GM23338 (cell line): ENCODE results near the gene PAH.

Experiments used
- CREB1 ChIP-seq: fragments of 250-450 bp; sonication (Bioruptor Pico); IDR thresholded peaks from 2 replicates; pipeline ENCODE4 v1.5.0; 2020; ENCODE audit warnings: low read depth, mild to moderate bottlenecking, moderate library complexity
- EZH2 ChIP-seq: fragments of 200-600 bp; sonication (generic); IDR thresholded peaks from one replicate; pipeline ENCODE4 v1.8.0; 2017; ENCODE audit warnings: antibody characterized with exemption, mild to moderate bottlenecking, low read depth; ENCODE audit not compliant: unreplicated experiment
- EZH2phosphoT487 ChIP-seq: fragments of 200-600 bp; sonication (generic); IDR thresholded peaks from one replicate; pipeline ENCODE4 v1.8.1; 2018; ENCODE audit warnings: antibody characterized with exemption; ENCODE audit not compliant: unreplicated experiment
- JUNB ChIP-seq: IDR thresholded peaks from one replicate; pipeline ENCODE4 v1.6.1; 2016; ENCODE audit warnings: antibody characterized with exemption; ENCODE audit not compliant: unreplicated experiment
- POLR2AphosphoS5 ChIP-seq: IDR thresholded peaks from 2 replicates; pipeline ENCODE4 v1.6.1; 2016; ENCODE audit warnings: antibody characterized with exemption, low read depth
- STAT1 ChIP-seq: IDR thresholded peaks from one replicate; pipeline ENCODE4 v1.6.1; 2016; ENCODE audit warnings: antibody characterized with exemption; ENCODE audit not compliant: unreplicated experiment
- TF ChIP-seq, protein P1 (sequence below), 2 experiments: fragments of 200-600 bp in 1 of 2; sonication (generic) in 1 of 2; conservative IDR thresholded peaks; 2 replicates each; pipeline versions ENCODE4 v1.5.1 to v1.6.1; 2016 to 2017; ENCODE audit warnings: antibody characterized with exemption in 2 of 2, low read depth in 2 of 2, mild to moderate bottlenecking in 2 of 2, moderate library complexity in 1 of 2
- TF ChIP-seq, protein P2 (sequence below): IDR thresholded peaks from one replicate; pipeline ENCODE4 v1.6.1; 2018; ENCODE audit warnings: antibody characterized with exemption; ENCODE audit not compliant: unreplicated experiment
- TF ChIP-seq, protein P3 (sequence below): IDR thresholded peaks from 2 replicates; pipeline ENCODE4 v1.6.1; 2016; ENCODE audit warnings: antibody characterized with exemption

DNA sequence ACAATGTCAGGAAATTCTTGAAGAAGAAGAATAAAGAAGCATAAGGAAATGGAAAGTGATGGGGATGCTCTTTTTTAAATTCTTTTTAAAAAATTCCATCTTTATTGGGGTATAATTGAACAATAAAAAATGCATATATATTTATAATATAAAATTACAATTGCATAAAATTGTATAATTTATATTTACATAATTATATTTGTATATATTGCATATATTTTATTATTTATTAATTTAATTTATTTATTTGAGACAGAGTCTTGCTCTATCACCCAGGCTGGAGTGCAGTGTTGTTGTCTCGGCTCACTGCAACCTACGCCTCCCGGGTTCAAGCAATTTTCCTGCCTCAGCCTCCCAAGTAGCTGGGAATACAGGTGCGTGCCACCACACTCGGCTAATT is 36.3 kb downstream of the PAH start:
- no peak for TF ChIP-seq EZH2phosphoT487
- TF ChIP-seq, protein P1, sequence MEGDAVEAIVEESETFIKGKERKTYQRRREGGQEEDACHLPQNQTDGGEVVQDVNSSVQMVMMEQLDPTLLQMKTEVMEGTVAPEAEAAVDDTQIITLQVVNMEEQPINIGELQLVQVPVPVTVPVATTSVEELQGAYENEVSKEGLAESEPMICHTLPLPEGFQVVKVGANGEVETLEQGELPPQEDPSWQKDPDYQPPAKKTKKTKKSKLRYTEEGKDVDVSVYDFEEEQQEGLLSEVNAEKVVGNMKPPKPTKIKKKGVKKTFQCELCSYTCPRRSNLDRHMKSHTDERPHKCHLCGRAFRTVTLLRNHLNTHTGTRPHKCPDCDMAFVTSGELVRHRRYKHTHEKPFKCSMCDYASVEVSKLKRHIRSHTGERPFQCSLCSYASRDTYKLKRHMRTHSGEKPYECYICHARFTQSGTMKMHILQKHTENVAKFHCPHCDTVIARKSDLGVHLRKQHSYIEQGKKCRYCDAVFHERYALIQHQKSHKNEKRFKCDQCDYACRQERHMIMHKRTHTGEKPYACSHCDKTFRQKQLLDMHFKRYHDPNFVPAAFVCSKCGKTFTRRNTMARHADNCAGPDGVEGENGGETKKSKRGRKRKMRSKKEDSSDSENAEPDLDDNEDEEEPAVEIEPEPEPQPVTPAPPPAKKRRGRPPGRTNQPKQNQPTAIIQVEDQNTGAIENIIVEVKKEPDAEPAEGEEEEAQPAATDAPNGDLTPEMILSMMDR (conservative IDR thresholded peaks at IDR 0.05; ENCODE audit: low read depth in 2 of 2), result no peak
- TF ChIP-seq POLR2AphosphoS5, result no peak
- TF ChIP-seq EZH2, result no peak
- no peak for TF ChIP-seq STAT1
- TF ChIP-seq, protein P2, sequence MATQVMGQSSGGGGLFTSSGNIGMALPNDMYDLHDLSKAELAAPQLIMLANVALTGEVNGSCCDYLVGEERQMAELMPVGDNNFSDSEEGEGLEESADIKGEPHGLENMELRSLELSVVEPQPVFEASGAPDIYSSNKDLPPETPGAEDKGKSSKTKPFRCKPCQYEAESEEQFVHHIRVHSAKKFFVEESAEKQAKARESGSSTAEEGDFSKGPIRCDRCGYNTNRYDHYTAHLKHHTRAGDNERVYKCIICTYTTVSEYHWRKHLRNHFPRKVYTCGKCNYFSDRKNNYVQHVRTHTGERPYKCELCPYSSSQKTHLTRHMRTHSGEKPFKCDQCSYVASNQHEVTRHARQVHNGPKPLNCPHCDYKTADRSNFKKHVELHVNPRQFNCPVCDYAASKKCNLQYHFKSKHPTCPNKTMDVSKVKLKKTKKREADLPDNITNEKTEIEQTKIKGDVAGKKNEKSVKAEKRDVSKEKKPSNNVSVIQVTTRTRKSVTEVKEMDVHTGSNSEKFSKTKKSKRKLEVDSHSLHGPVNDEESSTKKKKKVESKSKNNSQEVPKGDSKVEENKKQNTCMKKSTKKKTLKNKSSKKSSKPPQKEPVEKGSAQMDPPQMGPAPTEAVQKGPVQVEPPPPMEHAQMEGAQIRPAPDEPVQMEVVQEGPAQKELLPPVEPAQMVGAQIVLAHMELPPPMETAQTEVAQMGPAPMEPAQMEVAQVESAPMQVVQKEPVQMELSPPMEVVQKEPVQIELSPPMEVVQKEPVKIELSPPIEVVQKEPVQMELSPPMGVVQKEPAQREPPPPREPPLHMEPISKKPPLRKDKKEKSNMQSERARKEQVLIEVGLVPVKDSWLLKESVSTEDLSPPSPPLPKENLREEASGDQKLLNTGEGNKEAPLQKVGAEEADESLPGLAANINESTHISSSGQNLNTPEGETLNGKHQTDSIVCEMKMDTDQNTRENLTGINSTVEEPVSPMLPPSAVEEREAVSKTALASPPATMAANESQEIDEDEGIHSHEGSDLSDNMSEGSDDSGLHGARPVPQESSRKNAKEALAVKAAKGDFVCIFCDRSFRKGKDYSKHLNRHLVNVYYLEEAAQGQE, result no peak
- TF ChIP-seq, protein P3, sequence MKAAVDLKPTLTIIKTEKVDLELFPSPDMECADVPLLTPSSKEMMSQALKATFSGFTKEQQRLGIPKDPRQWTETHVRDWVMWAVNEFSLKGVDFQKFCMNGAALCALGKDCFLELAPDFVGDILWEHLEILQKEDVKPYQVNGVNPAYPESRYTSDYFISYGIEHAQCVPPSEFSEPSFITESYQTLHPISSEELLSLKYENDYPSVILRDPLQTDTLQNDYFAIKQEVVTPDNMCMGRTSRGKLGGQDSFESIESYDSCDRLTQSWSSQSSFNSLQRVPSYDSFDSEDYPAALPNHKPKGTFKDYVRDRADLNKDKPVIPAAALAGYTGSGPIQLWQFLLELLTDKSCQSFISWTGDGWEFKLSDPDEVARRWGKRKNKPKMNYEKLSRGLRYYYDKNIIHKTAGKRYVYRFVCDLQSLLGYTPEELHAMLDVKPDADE, result no peak
- TF ChIP-seq CREB1 (CRISPR knock-in tag), result no peak
- no peak for TF ChIP-seq JUNB
